Colon (tissue), 2 donors: ENCODE measurements around the gene FOXM1.

Source experiments
- FAIRE-seq: peaks from 2 replicates; lab custom pipeline; 2012; peaks lifted over from hg19 to GRCh38; lab: Jason Lieb, UNC
- donor health status: control.
- donor health status: control.

FOXM1 gene, protein sequence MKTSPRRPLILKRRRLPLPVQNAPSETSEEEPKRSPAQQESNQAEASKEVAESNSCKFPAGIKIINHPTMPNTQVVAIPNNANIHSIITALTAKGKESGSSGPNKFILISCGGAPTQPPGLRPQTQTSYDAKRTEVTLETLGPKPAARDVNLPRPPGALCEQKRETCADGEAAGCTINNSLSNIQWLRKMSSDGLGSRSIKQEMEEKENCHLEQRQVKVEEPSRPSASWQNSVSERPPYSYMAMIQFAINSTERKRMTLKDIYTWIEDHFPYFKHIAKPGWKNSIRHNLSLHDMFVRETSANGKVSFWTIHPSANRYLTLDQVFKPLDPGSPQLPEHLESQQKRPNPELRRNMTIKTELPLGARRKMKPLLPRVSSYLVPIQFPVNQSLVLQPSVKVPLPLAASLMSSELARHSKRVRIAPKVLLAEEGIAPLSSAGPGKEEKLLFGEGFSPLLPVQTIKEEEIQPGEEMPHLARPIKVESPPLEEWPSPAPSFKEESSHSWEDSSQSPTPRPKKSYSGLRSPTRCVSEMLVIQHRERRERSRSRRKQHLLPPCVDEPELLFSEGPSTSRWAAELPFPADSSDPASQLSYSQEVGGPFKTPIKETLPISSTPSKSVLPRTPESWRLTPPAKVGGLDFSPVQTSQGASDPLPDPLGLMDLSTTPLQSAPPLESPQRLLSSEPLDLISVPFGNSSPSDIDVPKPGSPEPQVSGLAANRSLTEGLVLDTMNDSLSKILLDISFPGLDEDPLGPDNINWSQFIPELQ

DNA sequence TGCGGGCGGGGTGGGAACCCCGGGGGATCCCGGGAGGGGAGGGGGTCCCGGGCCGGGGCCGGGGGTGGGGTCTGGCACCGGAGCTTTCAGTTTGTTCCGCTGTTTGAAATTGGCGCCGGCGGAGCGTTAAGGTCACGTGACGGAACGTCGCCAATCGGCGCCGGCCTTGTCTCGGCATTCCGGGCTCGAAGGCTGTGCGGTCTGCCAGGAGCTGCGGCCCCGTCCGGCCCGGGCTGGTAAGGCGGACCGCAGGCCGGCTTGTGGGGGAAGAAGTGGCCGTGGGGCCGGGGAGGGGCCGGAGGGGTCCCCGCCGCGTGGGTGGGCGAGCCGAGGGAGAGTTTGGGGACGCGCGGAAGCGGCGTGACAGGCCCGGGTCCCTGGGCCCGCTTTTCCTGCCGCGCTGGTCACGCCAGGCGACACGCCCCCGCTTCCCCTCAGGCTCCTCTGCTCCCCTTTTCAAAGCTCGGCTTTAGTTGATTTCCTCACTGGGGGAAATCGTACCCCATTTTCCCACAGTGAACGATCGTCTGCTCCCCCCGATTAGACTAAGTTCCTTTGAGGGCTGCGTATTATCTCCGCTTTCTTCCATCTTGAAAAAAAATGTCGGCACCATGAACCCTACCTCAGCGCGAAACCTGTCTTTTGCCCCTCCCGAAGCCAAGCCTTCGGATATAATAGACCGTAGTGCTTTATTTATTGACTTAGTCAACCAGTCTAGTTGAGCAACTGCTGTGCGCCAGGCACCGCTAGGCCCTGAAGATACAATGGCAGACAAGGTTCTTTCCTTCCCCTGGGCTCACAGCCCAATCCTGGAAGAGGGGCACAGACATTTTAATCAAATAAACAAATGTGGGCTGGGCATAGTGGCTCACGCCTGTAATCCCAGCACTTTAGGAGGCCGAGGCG is at the start of gene FOXM1, which contains the start of gene RHNO1:
TSS of gene FOXM1 (minus strand) at position 128 of the 906 bp plus-strand sequence. CDS start 2,696 bp downstream, outside the sequence.
TSS of gene RHNO1 (plus strand) at position 177 of the 906 bp plus-strand sequence. CDS start 8,144 bp downstream, outside the sequence.
- FAIRE-seq: no peak

DNA sequence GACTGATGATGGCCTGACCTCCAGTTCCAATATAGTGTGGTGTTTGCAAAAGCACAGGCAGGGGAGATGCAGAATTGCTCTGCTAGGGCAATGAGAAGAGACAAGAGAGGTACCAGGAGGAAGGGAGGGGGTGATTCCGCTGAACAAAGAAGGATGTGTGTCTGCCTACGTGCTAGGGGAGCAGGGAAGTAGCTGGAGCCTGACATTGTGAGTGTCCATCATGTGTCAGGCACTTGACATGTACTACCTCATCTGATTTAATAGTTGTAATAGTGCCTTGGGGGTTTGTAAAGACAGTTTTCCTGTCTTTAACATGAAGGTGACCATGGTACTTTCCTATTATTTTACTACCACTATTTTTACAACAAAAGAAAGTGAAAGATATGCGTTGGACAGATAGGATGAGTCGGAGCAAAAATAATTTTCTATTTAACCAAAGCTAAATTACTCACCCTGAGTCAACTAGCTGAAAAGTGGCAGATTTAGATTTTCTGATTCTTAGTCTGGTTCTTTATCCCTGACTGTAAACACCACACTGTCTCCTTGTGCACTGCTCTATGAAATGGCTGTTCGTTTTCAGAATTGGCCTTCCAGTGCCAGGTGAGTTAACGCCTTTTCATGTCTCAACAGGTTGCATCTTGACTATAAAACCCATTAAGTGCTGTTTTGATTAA is 48.5 kb upstream of the FOXM1 start:
- FAIRE-seq: no peak

- no peak for FAIRE-seq
Measured at GRCh38 chr12:2924019-2924418, 47.0 kb upstream of the FOXM1 start.

GRCh38 chr12:2923057-2923456 is 46.1 kb upstream of the FOXM1 start:
- no peak for FAIRE-seq

DNA sequence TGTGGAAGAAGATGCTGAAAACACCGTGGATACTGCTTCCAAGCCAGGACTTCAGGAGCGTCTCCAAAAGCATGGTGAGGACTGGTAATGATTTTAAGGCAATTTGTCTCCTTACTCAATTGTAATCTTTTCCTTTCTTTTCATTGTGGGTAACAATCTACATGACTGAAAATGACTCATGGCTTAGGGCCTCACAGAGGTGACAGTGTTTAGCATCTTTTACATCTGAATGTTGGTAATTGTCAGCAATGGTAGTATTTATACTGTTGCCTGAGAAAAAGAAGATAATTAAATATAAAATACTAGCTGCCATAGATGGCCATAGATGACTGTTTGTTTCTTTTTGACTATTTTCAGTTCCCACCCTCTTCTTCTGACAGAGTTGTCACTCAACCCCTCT is 45.4 kb upstream of the FOXM1 start:
- FAIRE-seq: no peak

- no peak for FAIRE-seq
Measured at GRCh38 chr12:2919249-2919648, 42.3 kb upstream of the FOXM1 start.

DNA sequence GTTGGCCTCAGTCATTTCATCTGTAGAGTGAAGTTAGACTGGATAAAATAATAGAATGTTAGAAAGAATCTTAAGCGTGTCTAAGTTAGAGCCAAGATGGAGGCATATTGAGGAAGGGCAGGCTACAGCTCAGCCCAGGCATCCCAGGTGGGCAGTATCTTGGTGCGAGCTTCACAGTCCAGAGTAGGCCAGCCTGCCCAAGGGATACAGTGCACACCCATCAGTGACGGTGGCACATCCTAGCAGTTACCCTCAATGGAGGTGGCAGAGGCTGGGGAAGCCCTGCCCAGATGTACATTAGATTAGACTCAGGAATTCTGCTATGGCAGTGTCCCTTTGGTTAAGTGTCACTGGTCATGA is 35.2 kb upstream of the FOXM1 start:
- FAIRE-seq: no peak

GRCh38 chr12:2904260-2904659 is 27.3 kb upstream of the FOXM1 start:
- FAIRE-seq: no peak

- no peak for FAIRE-seq
Measured at GRCh38 chr12:2902272-2902880, 25.4 kb upstream of the FOXM1 start.

DNA sequence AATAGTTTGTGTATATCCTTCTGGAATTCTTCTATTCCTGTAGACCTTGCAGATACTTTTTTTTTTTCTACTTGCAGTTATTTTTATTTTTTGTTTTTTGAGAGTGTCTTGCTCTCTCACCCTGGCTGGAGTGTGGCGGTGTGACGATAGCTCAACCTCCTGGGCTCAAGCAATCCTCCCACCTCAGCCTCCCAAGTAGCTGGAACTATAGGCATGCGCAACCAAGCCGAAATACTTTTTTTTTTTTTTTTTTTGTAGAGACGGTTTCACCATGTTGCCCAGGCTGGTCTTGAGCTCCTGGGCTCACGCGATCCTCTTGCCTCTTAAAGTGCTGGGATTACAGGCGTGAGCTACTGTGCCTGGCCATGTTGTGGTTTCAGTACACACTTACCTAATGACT is 23.7 kb upstream of the FOXM1 start:
- no peak for FAIRE-seq

- FAIRE-seq: no peak
Measured at GRCh38 chr12:2897418-2897817, 20.4 kb upstream of the FOXM1 start.

- FAIRE-seq: no peak
Measured at GRCh38 chr12:2895511-2895910, 18.5 kb upstream of the FOXM1 start.

GRCh38 chr12:2895051-2895451 is 18.1 kb upstream of the FOXM1 start:
- no peak for FAIRE-seq

- FAIRE-seq: no peak
Measured at GRCh38 chr12:2893007-2893406, 16.0 kb upstream of the FOXM1 start.

GRCh38 chr12:2892246-2892645 is 15.3 kb upstream of the FOXM1 start:
- no peak for FAIRE-seq

DNA sequence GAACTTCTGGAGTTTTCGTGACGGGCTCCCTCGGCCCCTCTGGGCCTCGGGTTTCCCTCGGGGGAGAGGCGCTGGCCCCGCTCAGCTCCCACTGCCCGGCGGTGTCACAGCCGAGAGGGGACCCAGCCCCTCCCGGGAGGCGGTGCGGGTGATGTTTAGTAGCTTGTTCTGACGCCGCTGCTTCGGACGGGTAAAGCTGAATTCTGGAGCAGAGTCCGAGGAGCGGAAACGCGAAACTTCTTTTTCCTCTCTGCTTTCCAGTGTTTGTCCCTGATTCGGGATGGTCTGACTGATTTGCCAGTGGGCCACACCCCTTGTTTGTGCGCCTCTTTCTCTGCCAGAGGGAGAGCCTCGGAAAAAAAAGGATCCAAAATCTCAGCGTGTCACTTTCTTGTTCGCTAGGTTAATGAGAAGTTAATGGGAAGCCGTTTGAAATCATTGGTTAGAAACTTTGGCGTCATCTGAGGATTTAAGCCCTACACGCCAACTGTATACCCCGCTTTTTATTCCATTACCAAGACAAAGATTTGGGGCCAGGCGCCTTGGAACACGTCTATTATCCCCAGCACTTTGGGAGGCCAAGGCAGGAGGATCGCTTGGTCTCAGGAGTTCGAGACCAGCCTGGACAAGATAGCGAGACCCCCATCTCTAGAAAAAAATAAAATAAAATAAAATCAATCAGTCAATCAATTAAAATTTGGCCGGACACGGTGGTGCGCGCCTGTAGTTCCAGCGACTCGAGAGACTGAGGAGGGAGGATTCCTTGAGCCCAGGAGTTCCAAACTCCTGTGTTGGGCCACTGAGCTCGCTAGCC is 14.5 kb upstream of the FOXM1 start:
- no peak for FAIRE-seq

GRCh38 chr12:2890388-2891239 is 13.6 kb upstream of the FOXM1 start, which contains the start of gene TULP3:
TULP3 (plus strand) TSS chr12:2890891; CDS start chr12:2890948, 57 bp downstream.
- no peak for FAIRE-seq

DNA sequence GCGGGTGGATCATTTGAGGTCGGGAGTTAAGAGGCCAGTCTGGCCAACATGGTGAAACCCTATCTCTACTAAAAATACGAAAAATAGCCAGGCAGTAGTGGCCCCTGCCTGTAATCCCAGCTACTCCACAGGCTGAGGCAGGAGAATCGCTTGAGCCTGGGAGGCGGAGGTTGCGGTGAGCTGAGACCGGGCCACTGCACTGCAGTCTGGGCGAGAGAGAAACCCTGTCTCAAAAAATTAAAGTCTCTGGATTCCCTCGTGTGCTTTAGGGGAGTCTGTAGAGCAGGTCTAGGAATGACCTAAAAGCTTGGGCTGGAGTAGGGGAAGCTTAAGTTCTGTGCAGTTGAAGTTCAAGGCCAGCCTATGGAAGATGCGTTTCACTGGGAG is 13.0 kb upstream of the FOXM1 start:
- no peak for FAIRE-seq

GRCh38 chr12:2886768-2887450 is 9.9 kb upstream of the FOXM1 start:
- no peak for FAIRE-seq
